ENCODE results near the gene PPP1R26.

Gene PPP1R26

DNA sequence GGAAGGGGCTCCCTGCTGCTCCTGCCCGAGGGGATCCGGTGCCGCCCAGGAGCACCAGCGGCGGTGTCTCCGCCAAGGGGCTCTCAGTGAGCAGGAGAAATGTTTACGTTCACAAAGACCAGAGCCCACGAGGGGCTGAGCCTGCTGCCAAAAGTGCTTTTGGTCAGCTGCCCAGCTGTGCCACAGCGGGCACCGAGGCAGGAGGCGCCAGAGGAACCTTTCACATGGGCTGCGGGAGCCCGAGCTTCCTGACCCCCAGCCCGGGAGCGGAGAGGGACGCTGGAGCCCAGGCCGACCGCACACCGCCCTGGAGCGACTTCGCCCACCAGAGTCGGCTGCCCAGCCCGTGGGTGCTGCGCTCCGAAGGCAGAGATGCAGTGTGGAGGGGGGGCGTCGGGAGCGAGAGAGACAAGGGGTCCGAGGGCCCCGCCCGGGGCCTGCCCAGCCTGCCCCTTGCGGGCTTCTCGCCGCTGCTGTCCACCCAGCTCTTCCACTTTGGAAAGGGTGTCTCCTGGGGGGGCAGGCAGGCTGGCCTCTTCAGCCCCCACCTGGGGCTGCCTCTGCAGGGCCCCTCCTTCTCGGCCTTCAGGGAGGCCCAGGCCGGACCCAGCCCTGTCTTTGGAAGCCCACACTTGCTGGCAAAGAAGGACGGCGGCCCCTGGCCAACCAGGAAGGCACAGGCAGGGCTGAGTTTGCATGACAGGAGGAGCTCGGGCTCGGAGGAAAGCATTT lies 7.9 kb downstream of the PPP1R26 start:
- DNase-seq (ENCODE audit: low read depth, low spot score), result no peak

GRCh38 chr9:135488013-135488330 lies 8.4 kb downstream of the PPP1R26 start:
- DNase-seq (ENCODE audit: low read depth, low spot score), result no peak

DNA sequence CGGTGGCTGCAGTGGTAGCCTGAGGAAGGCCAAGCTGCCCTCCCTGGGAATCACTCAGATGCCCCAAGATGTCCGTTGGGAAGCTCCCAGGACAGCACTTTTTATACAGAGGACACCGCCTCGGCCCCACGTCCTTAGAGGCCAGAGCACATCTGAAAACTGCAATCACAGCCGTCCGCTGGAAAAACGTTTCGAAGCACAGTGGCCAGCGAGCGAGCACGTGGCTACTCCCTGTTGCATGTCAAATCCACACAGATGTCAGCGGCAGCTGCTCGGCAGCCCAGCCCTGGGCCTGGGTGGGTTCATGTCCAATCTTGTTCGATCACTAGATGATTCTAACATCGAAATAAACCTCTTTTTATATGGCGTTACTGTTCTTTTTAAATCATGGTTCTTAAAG lies 8.9 kb downstream of the PPP1R26 start:
- DNase-seq (ENCODE audit: low read depth, low spot score), result no peak

GRCh38 chr9:135489188-135489906 lies 9.8 kb downstream of the PPP1R26 start:
- no peak for DNase-seq (ENCODE audit: low read depth, low spot score)

DNA sequence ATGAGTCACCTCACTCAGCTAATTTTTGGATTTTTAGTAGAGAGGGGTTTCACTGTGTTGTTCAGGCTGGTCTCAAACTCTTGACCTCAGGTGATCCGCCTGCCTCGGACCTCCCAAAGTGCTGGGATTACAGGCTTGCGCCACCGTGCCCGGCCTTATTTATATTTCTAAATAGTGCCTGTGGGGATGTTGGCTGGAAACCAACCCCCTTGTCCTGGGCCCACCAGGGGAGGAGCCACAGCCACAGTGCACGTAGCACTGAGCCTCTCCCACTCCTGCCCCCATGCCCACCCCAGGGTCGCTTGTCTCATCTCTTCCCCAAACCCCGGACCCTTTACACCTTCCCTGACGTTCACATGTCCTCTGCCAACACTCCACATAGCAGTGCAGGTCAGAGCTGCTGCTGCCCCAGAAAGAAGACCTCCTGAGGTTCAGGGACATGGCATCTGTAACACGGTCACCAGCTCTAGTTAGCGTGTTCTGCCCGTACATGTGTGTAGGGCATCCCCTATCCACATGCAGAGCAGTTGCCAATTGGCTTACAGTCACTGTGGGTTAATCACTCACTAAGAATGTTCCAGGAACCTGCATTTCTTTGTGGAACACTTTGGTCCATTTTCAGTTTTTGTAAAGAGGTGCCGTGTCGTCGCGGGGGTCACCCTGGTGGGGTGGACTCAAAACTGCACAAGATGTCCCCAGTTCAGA lies 10.7 kb downstream of the PPP1R26 start:
- no peak for DNase-seq (ENCODE audit: low read depth, low spot score)

GRCh38 chr9:135490980-135491464 lies 11.4 kb downstream of the PPP1R26 start:
- no peak for DNase-seq (ENCODE audit: low read depth, low spot score)

DNA sequence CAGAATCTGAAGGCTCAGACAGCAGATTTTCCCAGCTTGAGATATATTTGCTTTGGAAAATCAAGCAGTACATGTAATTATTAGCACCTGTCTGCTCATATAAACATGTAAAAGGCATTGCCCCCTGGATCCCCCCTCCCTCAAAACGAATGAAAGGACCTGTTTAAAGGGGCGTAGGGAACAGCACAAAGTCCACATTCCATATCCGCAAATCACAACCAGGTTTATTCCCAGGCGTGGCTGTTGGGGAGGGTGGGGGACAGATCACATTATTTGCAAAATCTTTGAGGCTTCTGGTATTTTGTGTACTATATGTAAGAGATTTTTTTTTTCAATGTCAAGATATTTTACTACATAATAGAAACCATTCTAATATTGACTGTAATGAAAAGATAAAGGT lies 12.2 kb downstream of the PPP1R26 start:
- DNase-seq (ENCODE audit: low read depth, low spot score), result no peak

DNA sequence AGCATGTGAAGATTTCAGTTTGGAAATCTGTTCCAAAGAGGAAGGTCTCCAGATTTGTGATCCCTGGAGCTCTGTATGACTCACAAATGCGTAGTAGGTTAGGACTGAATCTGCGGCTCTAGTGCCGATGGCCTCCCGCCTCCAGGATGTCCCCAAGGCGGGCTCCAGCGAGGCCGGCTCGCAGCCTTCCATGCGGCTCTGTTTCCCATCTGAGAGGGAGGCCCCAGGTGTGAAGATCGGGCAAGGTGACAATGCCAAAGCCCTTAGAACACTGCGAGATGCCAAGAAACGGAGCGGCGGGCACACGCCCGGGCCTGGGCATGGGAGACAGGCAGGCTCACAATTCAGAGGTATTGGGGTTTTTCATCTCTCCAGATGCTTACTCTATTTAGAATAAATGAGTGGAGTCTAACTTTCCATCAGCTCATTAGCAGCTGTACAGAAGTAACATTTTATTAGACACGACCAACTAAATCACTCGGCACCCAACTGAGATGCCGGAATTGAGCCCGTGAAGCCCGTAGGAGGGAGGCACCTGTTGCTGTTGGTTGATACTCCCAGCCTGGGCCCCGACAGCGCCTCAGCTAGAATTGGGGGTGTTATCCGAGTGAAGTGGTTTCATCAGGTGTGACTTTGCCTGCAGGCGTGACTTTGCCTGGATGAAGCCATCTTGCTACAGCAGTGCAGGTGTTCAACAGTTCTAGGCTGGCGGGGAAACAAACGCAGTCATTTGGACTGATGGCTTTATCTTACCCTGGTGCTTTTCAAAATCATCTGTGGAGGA lies 13.5 kb downstream of the PPP1R26 start:
- DNase-seq (ENCODE audit: low read depth, low spot score), result no peak

GRCh38 chr9:135494791-135495559 lies 15.4 kb downstream of the PPP1R26 start:
- no peak for DNase-seq (ENCODE audit: low read depth, low spot score)

DNA sequence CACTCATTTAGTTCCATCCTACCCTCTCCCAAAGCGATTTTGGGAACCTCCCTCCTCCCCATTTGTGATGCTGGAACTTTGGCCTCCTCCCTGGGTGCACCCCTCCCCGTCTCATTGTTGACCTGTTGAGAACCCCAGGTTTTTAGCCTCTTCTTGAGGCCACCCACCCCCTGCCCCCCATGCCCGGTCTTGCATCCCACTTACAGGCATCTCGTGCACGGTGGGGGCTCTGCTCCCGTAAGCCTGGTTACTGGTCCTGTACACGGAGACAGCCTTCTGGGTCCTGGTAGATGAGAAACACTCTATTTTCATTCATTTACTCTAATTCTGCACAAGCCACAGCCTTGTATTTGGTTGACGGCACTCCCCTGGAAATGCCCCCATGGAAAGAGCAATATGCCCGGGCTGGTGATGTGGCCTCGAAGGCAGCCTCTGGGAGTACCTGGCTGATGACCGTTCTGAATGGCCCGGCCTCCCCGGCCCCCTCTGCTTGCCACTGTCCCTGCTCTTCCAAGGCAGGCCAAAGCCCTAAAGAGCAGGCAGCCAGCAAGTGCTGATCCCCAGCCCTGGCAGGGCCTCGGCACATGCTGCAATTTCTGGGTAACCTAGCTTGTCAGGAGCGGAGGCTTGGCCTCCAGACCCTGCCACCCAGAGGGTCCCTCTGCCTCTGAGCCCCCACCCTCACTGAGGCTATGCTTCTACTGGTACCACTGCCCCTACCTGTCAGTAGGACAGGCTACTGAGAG lies 19.0 kb downstream of the PPP1R26 start:
- no peak for DNase-seq (ENCODE audit: low read depth, low spot score)

- DNase-seq (ENCODE audit: low read depth, low spot score), result peak; percentile 62
Measured at GRCh38 chr9:135499326-135500070, 19.9 kb downstream of the PPP1R26 start.

DNA sequence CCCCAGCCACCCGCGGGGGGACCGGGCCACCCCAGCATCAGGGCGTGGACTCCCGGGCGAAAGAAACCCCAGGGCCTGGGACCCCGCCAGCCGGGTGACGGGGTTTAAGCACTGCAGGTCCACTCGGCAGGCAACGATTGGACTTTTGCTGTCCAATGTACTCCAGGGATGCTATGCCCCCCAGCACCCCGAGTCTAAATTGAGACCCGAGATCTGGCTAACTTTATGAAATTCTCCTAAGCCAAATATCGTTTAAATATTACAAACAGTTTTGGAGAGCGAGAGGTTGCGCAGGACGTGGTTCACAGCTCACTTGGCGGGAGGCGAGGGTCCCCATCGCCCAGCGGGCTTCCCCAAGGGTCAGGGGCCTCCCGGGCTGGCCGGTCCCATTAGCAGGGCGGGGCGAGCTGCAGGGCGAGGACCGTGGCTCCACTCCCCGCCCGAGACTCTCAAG lies 20.5 kb downstream of the PPP1R26 start:
- peak; percentile 17 for DNase-seq (ENCODE audit: low read depth, low spot score)

DNA sequence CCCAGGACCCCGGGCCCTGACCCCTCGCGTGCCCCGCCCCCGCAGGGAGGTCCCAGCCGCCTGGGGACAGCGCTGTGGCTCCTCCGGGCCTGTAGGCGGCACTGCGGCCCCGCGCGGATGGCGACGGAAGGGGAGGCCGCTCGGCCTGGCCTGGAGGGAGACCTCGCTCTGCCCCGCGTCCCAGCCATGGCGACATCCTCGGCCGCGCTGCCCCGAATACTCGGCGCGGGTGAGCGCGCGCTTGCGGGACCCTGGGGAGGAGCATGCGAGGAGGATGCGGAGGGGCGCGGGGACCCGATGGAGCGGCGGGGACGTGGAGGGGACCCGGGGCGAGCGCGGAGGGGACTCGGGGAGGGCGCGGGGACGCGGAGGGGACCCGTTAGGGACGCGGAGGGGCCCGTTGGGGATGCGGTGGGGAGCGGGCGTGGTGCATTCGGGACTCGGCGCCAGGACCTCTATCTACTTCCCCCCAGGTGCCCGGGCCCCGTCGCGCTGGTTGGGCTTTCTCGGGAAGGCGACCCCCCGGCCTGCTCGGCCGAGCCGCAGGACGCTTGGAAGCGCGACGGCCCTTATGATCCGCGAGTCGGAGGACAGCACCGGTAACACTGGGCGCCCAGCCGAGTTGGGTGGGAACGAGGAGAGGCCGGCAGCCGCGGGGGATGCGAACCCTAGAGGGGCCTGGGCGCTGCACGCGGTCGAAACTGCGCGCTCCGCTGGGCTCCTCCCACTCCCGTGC lies 21.1 kb downstream of the PPP1R26 start, which contains the start of gene MRPS2:
Gene MRPS2 (plus strand): TSS at position 158 of the 736 bp plus-strand sequence. CDS start 29 bp downstream, at position 187.
- DNase-seq (ENCODE audit: low read depth, low spot score), result peak; percentile 57

DNA sequence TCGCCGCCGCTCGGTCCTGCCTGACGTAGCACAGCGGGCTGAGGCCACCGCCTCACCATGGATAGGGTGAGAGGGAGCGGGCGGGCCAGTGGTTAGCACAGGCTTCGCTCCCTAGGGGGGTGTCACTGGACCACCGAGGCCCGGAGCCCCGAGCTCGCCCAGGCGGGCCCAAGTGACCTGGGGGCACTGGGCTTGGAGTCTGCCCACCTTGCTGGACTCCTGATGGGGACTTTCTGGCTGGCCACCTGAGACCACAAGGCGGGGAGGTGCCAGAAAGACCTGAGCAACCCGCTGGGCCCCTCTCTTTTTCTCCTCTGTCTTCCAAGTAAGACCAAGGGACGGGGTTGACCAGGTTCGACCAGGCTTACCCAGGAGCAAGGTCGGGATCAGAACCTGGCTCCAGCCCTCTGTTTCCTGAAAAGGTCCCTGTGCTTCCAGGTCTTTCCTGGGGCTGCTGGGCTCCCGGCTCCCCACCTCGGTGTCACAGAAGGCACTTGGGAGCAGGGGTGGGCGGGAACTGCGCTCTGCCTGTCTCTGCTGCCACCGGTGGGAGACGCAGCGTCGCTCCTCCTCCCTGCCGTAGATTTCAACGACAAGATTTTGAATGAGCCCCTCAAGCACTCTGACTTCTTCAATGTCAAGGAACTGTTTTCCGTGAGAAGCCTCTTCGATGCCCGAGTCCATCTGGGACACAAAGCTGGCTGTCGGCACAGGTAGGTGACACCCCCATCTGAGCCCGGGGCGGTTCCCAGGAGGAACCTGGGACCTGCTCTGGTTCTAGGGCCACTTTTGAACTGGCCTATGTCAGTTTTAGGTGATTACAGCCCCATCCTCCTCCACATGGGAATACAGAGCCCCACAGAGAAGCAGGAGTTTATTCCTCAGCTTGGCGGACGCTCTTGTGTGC lies 21.9 kb downstream of the PPP1R26 start:
- no peak for DNase-seq (ENCODE audit: low read depth, low spot score)

GRCh38 chr9:135502168-135502872 lies 22.7 kb downstream of the PPP1R26 start:
- DNase-seq (ENCODE audit: low read depth, low spot score), result no peak

DNA sequence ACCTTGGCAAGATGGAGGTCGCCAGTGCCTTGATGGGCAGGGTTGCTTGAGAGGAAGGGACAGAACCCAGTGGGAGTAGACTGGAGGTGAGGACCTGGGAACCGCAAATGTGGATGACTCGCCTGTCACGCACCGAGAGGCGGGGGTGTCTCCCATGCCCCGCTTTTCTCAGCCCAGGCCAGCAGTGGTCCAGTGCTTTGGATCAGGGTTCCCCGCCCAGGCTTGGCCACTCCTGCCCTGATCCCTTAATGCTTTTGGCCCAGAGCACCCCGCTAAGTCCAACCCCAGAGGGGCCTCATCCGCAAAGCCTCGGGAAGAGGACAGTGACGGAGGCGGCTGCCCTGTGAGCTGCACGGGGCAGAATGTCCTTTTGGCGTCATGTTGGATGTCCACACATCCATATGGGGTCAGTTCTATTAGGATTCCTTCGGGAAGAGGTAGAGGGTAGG lies 23.3 kb downstream of the PPP1R26 start:
- no peak for DNase-seq (ENCODE audit: low read depth, low spot score)

Measured in smooth muscle cell of the brain vasculature (primary cell).